ENCODE data around the gene CHD9NB. TPM values are rescaled to one million over a fixed set of nuclear protein-coding genes. Genes with fewer than 3 reads are reported as not detected.

The CHD9NB gene
- total and polyA plus RNA-seq, 8 donors: 1.6 to 22.1 (median 3.5) TPM

- 93% methylated on average over 3 of the region's 3 CpGs for WGBS, 2 donors
- Histone ChIP-seq H3K4me3 (no peak overlapping the region), H3K36me3 (no peaks in the 10 kb centered on the region), H3K4me1 (peaks cover 0 to 15% (median 10%) of the 10 kb centered on the region in 3 donors), H3K27ac (no peak overlapping the region), H3K9me3 (no peaks in the 10 kb centered on the region), H3K27me3 (no peaks in the 10 kb centered on the region)
- FAIRE-seq (no peak), ATAC-seq (no peak), DNase-seq (no peak)
- intact Hi-C loops (cut with DNase I): no loop called here
- TF ChIP-seq CTCF (IDR thresholded peaks at IDR 0.05): no peak
Measured at GRCh38 chr16:53081686-53082407, 29.1 kb upstream of the CHD9NB start.

- no peak for ATAC-seq
Measured at GRCh38 chr16:53081032-53081424, 28.3 kb upstream of the CHD9NB start.

GRCh38 chr16:53080345-53081031, 27.8 kb upstream of the CHD9NB start:
- no peaks in the 10 kb centered on the region for H3K36me3 ChIP-seq
- peaks cover 0 to 11% (median 6%) of the 10 kb centered on the region in 3 donors for H3K4me1 ChIP-seq
- no peak for DNase-seq
- ATAC-seq: peak in 3 of 4 donors; percentile 50 to 75 (median 61)
- H3K27me3 ChIP-seq: no peaks in the 10 kb centered on the region
- intact Hi-C loops (cut with DNase I): no loop called here
- TF ChIP-seq CTCF (IDR thresholded peaks at IDR 0.05): no peak
- H3K4me3 ChIP-seq: no peak overlapping the region
- FAIRE-seq: no peak
- no peaks in the 10 kb centered on the region for H3K9me3 ChIP-seq
- WGBS, 2 donors: 60 to 72% methylated on average over 8 of the region's 8 CpGs
- H3K27ac ChIP-seq: peak overlapping the region in 1 of 4 donors; percentile 12

More at GRCh38 chr16:53081032-53081424, 28.3 kb upstream of the CHD9NB start:
- no peak overlapping the region for H3K4me3 ChIP-seq
- intact Hi-C loops (cut with DNase I): no loop called here
- no peak for TF ChIP-seq CTCF (IDR thresholded peaks at IDR 0.05)
- H3K27ac ChIP-seq: peak overlapping the region in 1 of 4 donors; percentile 12
- no peaks in the 10 kb centered on the region for H3K27me3 ChIP-seq
- H3K9me3 ChIP-seq: no peaks in the 10 kb centered on the region
- DNase-seq (no peak), FAIRE-seq (no peak)
- H3K4me1 ChIP-seq: peaks cover 0 to 15% (median 10%) of the 10 kb centered on the region in 3 donors
- no peaks in the 10 kb centered on the region for H3K36me3 ChIP-seq

- TF ChIP-seq CTCF (IDR thresholded peaks at IDR 0.05): no peak
- H3K4me3 ChIP-seq: no peak overlapping the region
- H3K36me3 ChIP-seq: no peaks in the 10 kb centered on the region
- peaks cover 0 to 5% (median 0%) of the 10 kb centered on the region in 3 donors for H3K4me1 ChIP-seq
- H3K27ac ChIP-seq: no peak overlapping the region
- 86 to 90% methylated on average over 6 of the region's 6 CpGs for WGBS, 2 donors
- no peaks in the 10 kb centered on the region for H3K27me3 ChIP-seq
- H3K9me3 ChIP-seq: no peaks in the 10 kb centered on the region
- DNase-seq (no peak), ATAC-seq (no peak), FAIRE-seq (no peak)
- intact Hi-C loops (cut with DNase I): no loop called here
Measured at GRCh38 chr16:53078765-53079485, 26.2 kb upstream of the CHD9NB start.
